Activated T-helper 1 cell treated with Interleukin-2 at 50 U/mL for 16 hours (primary cell): Measurements from ENCODE around the gene EEF1A2.

Source experiments
- DNase-seq: peaks from one replicate; pipeline ENCODE4 v3.0.0-alpha.2; 2020; ENCODE audit warnings: low read depth

Gene EEF1A2

GRCh38 chr20:63536997-63537524, 38.2 kb upstream of the EEF1A2 start, which contains the start of gene PTK6:
Gene PTK6 (minus strand): TSS chr20:63537376. CDS start chr20:63537314, 62 bp downstream.
- no peak for DNase-seq

GRCh38 chr20:63536241-63536977, 37.5 kb upstream of the EEF1A2 start:
- DNase-seq, result no peak

- no peak for DNase-seq
Measured at GRCh38 chr20:63534831-63535651, 36.2 kb upstream of the EEF1A2 start.

- DNase-seq, result no peak
Measured at GRCh38 chr20:63534427-63534830, 35.5 kb upstream of the EEF1A2 start.

DNA sequence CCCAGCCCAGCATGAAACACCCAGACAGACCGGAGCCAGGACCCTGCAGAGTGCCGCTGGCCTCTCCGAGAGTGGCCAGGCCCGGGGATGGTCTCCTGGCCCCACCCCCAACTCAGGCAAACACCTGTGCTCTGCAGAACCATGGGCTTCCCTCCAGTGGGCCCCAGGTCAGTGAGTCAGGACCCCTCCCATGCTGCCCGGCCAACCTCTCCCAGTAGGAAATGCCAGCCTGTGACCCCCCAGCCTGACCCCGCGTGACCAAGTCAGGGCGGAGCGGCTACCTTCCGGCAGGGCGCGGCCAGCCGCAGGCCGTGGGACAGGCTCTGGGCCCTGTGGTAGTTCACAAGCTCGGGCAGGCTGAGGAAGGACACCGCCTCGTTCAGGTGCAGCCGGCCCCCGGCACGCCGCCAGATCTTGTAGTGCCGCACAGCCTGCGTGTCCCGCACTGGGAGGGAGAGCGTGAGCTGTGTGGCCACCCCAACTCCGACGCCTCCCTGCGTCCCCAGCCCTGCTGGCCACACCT, 35.0 kb upstream of the EEF1A2 start:
- no peak for DNase-seq

DNA sequence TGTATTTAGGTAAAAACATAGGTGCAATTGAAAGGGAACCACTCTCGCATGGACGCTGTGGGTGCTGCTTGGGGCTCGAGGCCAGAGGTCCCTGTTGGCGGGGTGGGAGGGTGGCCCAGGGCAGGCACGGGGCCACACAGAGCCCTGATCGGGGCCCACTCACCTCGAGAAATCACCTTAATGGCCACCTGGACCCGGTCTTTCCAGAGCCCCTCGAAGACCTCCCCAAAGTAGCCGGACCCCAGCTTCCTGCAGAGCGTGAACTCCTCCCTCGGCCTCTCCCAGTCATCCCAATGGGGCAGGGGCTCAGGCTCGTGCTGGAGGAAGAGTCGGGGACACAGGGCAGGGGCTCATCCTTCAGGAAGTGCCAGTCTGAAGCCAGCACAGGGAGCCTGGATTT, 34.5 kb upstream of the EEF1A2 start:
- no peak for DNase-seq

DNA sequence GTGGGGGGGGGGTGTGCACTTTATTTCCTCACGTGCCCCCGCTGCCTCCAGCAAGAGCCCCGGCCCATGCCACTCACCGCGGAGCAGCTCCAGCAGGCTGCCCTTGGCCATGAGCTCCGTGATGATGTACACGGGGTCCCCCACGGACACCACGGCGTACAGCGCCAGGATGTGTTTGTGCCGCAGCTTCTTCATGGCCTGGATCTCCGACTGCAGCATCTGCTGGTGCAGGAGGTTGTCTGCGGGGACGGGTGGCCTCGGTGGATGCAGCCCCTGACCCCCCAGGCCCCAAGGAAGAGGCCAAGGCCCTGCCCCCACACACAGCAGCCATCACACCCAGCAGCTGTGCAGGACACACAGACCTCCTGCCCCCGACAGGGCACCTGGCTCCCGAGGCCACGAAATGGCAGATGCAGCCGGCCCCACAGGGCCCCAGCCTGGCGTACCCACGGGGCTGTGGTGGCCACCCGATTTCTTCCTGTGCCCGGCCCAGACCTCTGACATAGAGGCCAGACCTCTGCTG, 33.6 kb upstream of the EEF1A2 start:
- no peak for DNase-seq

GRCh38 chr20:63531686-63532448, 33.0 kb upstream of the EEF1A2 start:
- no peak for DNase-seq

DNA sequence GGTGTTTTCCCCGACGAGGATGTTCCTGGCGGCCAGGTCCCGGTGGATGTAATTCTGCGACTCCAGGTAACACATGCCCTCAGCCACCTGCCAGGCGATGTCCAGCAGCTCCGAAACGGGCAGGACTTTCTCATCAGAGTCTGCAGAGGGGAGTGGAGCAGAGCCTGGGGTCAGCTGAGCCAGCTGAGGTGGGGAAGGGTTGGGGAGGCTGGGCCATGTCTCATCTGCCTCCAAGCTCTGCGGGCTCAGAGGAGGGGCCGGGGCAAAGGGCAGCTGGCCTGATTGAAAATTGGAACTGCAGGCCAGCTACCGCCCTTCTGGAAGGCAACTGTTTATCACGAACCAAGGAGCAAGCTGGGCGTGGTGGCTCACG, 31.9 kb upstream of the EEF1A2 start:
- no peak for DNase-seq

GRCh38 chr20:63529861-63530787, 31.2 kb upstream of the EEF1A2 start:
- no peak for DNase-seq

- no peak for DNase-seq
Measured at GRCh38 chr20:63529180-63529860, 30.4 kb upstream of the EEF1A2 start.

DNA sequence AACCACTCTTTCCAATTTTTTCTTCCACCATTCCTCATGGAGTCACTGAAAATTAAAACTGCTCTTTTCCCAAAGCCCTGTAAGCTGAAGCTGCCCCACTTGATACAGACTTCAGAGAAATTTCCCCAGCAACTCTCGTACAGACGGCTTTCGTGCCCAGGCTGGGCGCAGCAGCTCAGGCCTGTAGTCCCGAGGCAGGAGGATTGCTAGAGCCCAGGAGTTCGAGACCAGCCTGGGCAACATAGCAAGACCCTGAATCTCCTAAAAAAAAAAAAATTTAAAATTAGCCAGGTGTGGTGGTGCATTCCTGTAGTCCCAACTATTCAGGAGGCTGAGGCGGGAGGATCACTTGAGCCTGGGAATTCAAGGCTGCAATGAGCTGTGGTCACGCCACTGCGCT, 28.3 kb upstream of the EEF1A2 start:
- DNase-seq, result no peak

DNA sequence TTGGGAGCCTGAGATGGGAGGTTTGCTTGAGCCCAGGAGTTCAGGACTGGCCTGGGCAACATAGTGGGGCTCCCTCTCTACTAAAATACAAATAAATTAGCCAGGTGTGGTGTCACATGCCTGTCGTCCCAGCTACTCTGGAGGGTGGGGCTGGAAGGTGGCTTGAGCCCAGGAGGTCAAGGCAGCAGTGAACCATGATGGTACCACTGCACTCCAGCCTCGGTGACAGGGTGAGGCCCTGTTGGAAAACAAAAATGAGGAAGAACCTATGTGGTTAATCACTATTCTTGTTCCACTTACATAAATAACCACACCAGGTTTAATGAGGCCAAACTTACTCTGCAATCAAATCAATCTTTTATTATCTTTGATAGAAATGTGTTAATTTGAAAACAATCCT, 27.1 kb upstream of the EEF1A2 start:
- DNase-seq, result no peak

DNA sequence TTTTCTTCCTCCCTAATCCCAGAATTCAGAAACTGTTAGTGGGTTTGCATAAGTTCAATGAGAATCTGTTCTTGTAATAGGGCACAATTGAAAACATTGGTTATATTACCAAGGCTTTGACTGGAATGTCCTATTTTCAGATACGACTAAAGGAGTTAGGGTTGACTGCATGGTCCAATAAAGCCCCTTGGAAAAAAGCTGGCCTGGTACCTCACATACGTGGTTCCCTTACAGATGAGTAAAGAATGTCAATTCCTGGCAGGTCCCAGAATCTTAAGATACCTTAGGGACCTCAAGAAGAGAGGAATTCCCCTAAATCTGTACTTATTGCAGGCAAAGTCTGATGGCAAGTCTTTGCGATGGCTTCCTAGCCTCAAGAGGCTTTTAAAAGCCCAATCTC, 26.3 kb upstream of the EEF1A2 start:
- DNase-seq, result no peak

GRCh38 chr20:63522981-63523611, 24.2 kb upstream of the EEF1A2 start:
- DNase-seq, result no peak

- DNase-seq, result no peak
Measured at GRCh38 chr20:63522091-63522868, 23.4 kb upstream of the EEF1A2 start.

DNA sequence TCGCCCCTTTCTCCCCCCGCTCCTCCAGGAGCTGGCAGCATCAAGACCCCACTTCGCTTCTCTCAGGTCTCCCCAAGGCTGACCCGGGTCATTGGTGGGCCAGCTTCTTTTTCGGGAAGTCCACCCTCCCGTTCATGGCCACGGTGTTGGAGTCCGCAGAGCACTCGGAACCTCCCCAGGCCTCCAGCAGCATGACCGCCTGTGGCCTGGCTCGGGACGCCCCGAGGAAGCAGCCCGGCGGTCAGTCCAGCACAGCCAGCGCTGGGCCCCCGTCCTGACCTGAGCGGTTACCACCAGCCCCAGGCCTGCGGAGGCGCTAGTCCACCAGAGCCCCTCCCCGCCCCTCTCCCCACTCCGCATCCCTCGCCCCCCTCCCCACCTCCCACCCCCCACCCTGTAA, 22.7 kb upstream of the EEF1A2 start:
- DNase-seq, result no peak

DNA sequence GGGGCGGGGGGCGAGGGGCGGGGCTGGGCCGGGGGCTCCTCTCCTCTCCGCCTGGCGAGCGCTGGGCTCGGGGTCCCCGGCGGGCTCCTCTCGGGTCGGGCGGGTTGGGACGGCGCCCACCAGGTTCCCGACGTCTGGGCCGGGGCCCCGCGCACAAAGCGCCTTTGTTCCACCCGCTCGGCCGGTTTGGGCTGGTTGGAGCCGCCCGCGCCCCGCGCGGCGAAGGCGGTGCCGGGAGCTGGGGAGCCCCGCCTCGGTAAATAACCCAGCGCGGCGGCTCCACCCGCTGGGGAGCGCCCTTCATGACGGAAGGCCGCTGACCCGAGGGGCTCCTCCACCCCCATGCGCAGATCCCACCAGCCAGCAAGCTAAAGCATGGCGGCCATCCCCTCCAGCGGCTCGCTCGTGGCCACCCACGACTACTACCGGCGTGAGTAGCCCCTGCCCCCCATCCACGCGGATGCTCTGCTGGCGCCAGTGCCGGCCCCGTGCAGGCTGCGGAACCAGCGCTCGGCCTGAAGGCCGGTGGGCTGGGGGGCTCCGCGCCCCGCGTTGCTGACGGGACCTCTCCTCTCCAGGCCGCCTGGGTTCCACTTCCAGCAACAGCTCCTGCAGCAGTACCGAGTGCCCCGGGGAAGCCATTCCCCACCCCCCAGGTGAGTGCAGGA, 22.2 kb upstream of the EEF1A2 start:
- peak; percentile 60 for DNase-seq
